ENCODE data around the gene PDE1C.

DNA sequence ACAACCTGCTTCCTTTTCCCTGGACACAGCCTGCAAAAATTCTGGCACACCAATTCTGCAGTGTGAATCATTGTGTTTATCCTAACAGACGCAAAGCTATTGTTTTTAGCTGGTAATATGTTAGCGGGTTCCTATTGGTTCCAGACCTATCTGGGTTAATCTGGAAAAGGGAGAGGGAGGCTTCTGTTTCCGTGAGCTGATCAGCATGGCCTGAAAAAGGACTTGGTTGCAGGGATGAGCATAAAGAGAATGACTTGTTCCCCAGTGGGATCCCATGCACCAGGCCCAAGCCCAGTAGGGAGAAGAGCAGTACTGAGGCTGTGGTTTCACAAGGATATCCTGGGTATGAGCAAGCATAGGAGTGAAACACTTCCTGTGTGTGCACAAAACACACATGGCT, 78.4 kb downstream of the PDE1C start:
- TF ChIP-seq, protein P1, sequence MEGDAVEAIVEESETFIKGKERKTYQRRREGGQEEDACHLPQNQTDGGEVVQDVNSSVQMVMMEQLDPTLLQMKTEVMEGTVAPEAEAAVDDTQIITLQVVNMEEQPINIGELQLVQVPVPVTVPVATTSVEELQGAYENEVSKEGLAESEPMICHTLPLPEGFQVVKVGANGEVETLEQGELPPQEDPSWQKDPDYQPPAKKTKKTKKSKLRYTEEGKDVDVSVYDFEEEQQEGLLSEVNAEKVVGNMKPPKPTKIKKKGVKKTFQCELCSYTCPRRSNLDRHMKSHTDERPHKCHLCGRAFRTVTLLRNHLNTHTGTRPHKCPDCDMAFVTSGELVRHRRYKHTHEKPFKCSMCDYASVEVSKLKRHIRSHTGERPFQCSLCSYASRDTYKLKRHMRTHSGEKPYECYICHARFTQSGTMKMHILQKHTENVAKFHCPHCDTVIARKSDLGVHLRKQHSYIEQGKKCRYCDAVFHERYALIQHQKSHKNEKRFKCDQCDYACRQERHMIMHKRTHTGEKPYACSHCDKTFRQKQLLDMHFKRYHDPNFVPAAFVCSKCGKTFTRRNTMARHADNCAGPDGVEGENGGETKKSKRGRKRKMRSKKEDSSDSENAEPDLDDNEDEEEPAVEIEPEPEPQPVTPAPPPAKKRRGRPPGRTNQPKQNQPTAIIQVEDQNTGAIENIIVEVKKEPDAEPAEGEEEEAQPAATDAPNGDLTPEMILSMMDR (IDR thresholded peaks at IDR 0.05), result no peak
- TF ChIP-seq EZH2 (IDR thresholded peaks at IDR 0.05; ENCODE audit: borderline replicate concordance, insufficient read depth, low read depth, low read length, poor library complexity, severe bottlenecking), result no peak
